Measurements from ENCODE around the gene FGGY. TPM values are rescaled to one million over a fixed set of nuclear protein-coding genes. Genes with fewer than 3 reads are reported as not detected.
A peak's percentile ranks its signal among the peaks of the same experiment; 100 is the strongest.

The FGGY gene
- total RNA-seq, 1 experiment from 2014 or later, result 12.0 TPM

DNA sequence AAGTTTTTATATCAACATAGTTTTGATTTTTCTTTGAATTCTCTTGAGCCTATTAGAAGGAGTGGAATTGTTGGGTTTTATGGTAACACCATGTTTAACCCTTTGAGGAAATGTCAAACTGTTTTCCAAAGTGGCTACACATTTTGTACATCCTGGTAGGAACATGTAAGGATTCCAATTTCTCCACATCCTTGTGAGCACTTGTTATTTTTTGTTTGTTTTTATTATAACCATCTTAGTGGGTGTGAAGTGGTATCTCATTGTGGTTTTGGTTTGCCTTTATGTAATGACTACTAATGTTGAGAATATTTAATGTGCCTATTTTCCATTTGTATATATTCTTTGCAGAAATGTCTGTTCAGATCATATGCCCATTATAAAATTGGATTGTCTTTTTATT is 120.5 kb downstream of the FGGY start:
- Mint-ChIP-seq H3K27ac (no peak overlapping the region), H3K4me3 (no peak overlapping the region), H3K9me3 (peaks cover 5% of the 10 kb centered on the region), H3K27me3 (ENCODE audit: low read depth) (no peaks in the 10 kb centered on the region), H3K36me3 (no peaks in the 10 kb centered on the region), H3K4me1 (peaks cover 27% of the 10 kb centered on the region)
- ChIA-PET CTCF (no interaction called here), POLR2A (no interaction called here)
- ATAC-seq (no peak), DNase-seq (ENCODE audit: low spot score) (no peak)
- TF ChIP-seq NFATC4 (CRISPR knock-in tag; IDR thresholded peaks at IDR 0.05) (no peak), ZNF263 (CRISPR knock-in tag; IDR thresholded peaks at IDR 0.05; ENCODE audit: low read depth) (no peak), FOXJ3 (CRISPR knock-in tag; IDR thresholded peaks at IDR 0.05; ENCODE audit: borderline replicate concordance) (no peak), TEAD1 (CRISPR knock-in tag; IDR thresholded peaks at IDR 0.05) (no peak), JUN (CRISPR knock-in tag; IDR thresholded peaks at IDR 0.05) (no peak), NFYB (CRISPR knock-in tag; conservative IDR thresholded peaks at IDR 0.05; ENCODE audit: low read depth) (no peak), GTF2I (CRISPR knock-in tag; conservative IDR thresholded peaks at IDR 0.05) (no peak), ETV6 (CRISPR knock-in tag; IDR thresholded peaks at IDR 0.05) (no peak), KAT7 (CRISPR knock-in tag; IDR thresholded peaks at IDR 0.05; ENCODE audit: borderline replicate concordance) (no peak)
- TF ChIP-seq, protein P1, sequence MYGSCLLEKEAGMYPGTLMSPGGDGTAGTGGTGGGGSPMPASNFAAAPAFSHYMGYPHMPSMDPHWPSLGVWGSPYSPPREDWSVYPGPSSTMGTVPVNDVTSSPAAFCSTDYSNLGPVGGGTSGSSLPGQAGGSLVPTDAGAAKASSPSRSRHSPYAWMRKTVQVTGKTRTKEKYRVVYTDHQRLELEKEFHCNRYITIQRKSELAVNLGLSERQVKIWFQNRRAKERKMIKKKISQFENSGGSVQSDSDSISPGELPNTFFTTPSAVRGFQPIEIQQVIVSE (CRISPR knock-in tag; IDR thresholded peaks at IDR 0.05; ENCODE audit: borderline replicate concordance), result no peak
- TF ChIP-seq, protein P2, sequence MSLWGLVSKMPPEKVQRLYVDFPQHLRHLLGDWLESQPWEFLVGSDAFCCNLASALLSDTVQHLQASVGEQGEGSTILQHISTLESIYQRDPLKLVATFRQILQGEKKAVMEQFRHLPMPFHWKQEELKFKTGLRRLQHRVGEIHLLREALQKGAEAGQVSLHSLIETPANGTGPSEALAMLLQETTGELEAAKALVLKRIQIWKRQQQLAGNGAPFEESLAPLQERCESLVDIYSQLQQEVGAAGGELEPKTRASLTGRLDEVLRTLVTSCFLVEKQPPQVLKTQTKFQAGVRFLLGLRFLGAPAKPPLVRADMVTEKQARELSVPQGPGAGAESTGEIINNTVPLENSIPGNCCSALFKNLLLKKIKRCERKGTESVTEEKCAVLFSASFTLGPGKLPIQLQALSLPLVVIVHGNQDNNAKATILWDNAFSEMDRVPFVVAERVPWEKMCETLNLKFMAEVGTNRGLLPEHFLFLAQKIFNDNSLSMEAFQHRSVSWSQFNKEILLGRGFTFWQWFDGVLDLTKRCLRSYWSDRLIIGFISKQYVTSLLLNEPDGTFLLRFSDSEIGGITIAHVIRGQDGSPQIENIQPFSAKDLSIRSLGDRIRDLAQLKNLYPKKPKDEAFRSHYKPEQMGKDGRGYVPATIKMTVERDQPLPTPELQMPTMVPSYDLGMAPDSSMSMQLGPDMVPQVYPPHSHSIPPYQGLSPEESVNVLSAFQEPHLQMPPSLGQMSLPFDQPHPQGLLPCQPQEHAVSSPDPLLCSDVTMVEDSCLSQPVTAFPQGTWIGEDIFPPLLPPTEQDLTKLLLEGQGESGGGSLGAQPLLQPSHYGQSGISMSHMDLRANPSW (CRISPR knock-in tag; conservative IDR thresholded peaks at IDR 0.05; ENCODE audit: low read depth), result no peak

DNA sequence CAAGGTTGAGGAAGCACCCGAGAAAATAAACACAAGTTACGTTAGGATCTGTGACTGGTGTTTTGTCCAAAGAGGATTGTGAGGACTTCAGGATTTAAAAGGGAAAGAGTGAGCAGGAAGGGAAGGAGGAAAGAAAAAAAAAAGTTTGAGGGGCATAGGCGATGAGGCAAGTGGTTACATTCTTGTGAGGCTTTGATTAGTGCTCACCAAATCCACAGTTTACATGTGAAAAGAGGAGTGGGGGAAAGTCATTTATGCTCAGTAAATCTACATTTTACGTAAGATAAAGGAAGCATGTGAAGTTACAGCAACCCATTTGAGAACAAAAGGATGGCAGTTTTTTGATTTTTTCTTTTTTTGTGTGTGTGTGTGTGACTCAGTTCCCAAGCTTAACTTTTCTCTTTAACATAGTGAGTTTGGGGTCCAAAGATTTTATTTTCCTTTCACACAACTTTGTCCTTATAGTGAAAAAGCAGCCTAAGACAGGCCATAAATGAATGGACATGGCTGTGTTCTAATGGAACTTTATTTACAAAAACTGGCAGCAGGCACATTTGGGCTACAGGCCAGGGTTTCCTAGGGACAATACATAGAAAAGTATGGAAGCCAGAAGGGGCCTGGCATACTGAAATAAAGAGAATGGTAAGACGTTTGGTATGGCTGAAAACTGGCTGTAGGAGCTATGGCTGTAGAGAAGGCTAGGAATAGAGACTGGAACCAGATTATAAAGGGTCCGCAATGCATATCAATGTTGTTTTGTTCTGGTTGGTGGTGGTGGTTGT is 121.7 kb downstream of the FGGY start:
- ChIA-PET CTCF (no interaction called here), POLR2A (no interaction called here)
- peaks cover 5% of the 10 kb centered on the region for H3K9me3 Mint-ChIP-seq
- peak overlapping the region; percentile 70 for H3K27ac Mint-ChIP-seq
- H3K27me3 Mint-ChIP-seq (ENCODE audit: low read depth), result no peaks in the 10 kb centered on the region
- peaks cover 27% of the 10 kb centered on the region for H3K4me1 Mint-ChIP-seq
- no peak overlapping the region; the same call in 1 of the 2 replicates for H3K4me3 Mint-ChIP-seq
- no peak for DNase-seq (ENCODE audit: low spot score)
- ATAC-seq, result peak; percentile 60
- no peaks in the 10 kb centered on the region for H3K36me3 Mint-ChIP-seq
- TF ChIP-seq CREM (CRISPR knock-in tag; IDR thresholded peaks at IDR 0.05) (no peak), CREB1 (CRISPR knock-in tag; IDR thresholded peaks at IDR 0.05) (no peak), SP1 (CRISPR knock-in tag; conservative IDR thresholded peaks at IDR 0.05) (no peak), GABPB1 (CRISPR knock-in tag; IDR thresholded peaks at IDR 0.05) (no peak), TP53 (CRISPR knock-in tag; IDR thresholded peaks at IDR 0.05) (no peak), TEAD4 (CRISPR knock-in tag; IDR thresholded peaks at IDR 0.05) (no peak), FOXK1 (CRISPR knock-in tag; IDR thresholded peaks at IDR 0.05) (no peak), ZNF396 (CRISPR knock-in tag; IDR thresholded peaks at IDR 0.05; ENCODE audit: borderline replicate concordance) (no peak), RELA (CRISPR knock-in tag; IDR thresholded peaks at IDR 0.05; ENCODE audit: borderline replicate concordance) (no peak)
- TF ChIP-seq, protein P3, sequence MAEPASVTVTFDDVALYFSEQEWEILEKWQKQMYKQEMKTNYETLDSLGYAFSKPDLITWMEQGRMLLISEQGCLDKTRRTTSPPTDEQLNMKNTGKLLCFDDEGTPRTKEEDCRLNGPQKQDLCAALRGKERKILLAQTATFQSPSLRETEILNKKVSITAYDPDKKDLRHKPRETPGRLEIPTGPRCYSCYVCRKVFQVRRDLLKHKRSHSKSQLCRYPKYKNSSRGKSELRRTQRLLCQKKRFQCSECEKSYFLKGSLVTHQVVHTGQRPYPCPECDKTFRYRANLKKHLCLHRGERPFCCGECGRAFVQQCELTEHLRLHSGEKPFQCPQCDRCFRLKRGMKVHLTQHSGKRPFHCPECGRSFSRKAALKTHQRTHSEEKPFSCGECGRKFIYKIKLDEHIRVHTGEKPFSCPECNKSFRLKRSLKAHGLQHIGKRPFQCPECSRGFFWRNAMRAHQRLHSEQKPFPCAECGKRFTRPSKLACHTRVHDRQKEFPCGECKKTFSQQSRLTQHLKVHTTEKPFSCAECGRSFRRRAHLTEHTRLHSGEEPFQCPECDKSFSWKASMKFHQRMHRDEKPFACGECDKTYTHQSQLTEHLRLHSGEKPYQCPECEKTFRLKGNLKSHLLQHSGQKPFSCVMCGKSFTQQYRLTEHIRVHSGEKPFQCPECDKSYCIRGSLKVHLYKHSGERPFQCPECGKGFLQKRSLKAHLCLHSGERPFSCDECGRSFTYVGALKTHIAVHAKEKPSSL (CRISPR knock-in tag; conservative IDR thresholded peaks at IDR 0.05), result no peak
- TF ChIP-seq, protein P2 (CRISPR knock-in tag; conservative IDR thresholded peaks at IDR 0.05; ENCODE audit: low read depth), result no peak
- TF ChIP-seq, protein P4, sequence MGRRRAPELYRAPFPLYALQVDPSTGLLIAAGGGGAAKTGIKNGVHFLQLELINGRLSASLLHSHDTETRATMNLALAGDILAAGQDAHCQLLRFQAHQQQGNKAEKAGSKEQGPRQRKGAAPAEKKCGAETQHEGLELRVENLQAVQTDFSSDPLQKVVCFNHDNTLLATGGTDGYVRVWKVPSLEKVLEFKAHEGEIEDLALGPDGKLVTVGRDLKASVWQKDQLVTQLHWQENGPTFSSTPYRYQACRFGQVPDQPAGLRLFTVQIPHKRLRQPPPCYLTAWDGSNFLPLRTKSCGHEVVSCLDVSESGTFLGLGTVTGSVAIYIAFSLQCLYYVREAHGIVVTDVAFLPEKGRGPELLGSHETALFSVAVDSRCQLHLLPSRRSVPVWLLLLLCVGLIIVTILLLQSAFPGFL (CRISPR knock-in tag; IDR thresholded peaks at IDR 0.05; ENCODE audit: borderline replicate concordance), result no peak

Data from WTC11 (cell line).